Neural progenitor cell (in vitro differentiated cells): Measurements from ENCODE around the gene TM9SF4.

Experiments
- EZH2 ChIP-seq: fragments of 200-600 bp; sonication (generic); IDR thresholded peaks from 2 replicates; pipeline ENCODE4 v1.6.1; 2017; ENCODE audit warnings: antibody characterized with exemption, mild to moderate bottlenecking, moderate library complexity
- EZH2phosphoT487 ChIP-seq: fragments of 200-600 bp; sonication (generic); IDR thresholded peaks from 2 replicates; pipeline ENCODE4 v1.6.1; 2017; ENCODE audit warnings: antibody characterized with exemption
- TF ChIP-seq, protein P1 (sequence below): fragments of 200-600 bp; sonication (generic); IDR thresholded peaks from 2 replicates; pipeline ENCODE4 v1.5.1; 2017; ENCODE audit warnings: antibody characterized with exemption, mild to moderate bottlenecking

DNA sequence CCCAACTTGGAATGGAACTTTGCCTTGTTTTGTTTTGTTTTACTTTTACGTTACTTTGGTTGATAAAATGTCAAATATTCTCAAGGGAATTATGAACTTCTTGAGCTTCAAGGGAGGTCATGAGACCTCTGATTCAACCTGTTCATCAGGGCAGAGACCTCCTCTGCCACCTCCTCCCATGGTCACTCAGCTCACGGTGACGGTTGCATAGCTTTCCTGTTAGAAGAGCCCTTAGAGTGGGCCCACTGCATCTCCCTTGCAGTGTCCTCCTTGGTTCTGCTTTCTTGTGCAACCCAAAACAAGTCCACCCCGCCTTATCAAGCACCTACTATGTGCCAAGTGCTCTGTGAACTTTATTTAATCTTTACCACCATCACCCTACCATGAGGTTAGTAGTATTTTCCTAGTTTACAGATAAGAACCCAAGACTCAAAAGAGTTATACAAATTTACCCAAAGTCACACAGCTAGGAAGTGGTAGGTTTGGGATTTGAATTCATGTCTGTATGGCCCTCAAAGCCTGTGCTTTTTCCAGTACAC is 15.5 kb downstream of the TM9SF4 start:
- no peak for TF ChIP-seq EZH2
- TF ChIP-seq, protein P1, sequence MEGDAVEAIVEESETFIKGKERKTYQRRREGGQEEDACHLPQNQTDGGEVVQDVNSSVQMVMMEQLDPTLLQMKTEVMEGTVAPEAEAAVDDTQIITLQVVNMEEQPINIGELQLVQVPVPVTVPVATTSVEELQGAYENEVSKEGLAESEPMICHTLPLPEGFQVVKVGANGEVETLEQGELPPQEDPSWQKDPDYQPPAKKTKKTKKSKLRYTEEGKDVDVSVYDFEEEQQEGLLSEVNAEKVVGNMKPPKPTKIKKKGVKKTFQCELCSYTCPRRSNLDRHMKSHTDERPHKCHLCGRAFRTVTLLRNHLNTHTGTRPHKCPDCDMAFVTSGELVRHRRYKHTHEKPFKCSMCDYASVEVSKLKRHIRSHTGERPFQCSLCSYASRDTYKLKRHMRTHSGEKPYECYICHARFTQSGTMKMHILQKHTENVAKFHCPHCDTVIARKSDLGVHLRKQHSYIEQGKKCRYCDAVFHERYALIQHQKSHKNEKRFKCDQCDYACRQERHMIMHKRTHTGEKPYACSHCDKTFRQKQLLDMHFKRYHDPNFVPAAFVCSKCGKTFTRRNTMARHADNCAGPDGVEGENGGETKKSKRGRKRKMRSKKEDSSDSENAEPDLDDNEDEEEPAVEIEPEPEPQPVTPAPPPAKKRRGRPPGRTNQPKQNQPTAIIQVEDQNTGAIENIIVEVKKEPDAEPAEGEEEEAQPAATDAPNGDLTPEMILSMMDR = no peak
- no peak for TF ChIP-seq EZH2phosphoT487
